H1 (cell line): ENCODE measurements around the gene SLFN5.

ENCODE experiments used
- EGR1 ChIP-seq: IDR thresholded peaks from 2 replicates; pipeline ENCODE4 v1.6.1; 2011; ENCODE audit warnings: low read depth, low read length, borderline replicate concordance
- EP300 ChIP-seq, 2 experiments: IDR thresholded peaks; 1 replicate in 1 of 2; 2 replicates in 1 of 2; pipeline ENCODE4 v1.6.1; 2011 to 2012; ENCODE audit warnings: low read depth in 2 of 2, low read length in 2 of 2, mild to moderate bottlenecking in 2 of 2, borderline replicate concordance in 1 of 2, inconsistent platforms in 1 of 2, moderate library complexity in 1 of 2
- JUN ChIP-seq: IDR thresholded peaks from 2 replicates; pipeline ENCODE4 v1.6.1; 2011; ENCODE audit warnings: low read depth, mild to moderate bottlenecking, improper control_type of control experiment, low read length
- JUND ChIP-seq: IDR thresholded peaks from 2 replicates; pipeline ENCODE4 v1.6.1; 2011; ENCODE audit warnings: mild to moderate bottlenecking, improper control_type of control experiment, low read length
- RNF2 ChIP-seq: fragments of 200-900, 300-1000 bp; sonication (generic); IDR thresholded peaks from 2 replicates; pipeline ENCODE4 v1.7.1; 2016; ENCODE audit warnings: borderline replicate concordance, low read depth, mild to moderate bottlenecking, antibody characterized with exemption, low read length; ENCODE audit not compliant: poor library complexity, severe bottlenecking; ENCODE audit errors: missing control alignments
- SP2 ChIP-seq: IDR thresholded peaks from 2 replicates; pipeline ENCODE4 v1.6.1; 2012; ENCODE audit warnings: mild to moderate bottlenecking, low read length, inconsistent platforms
- SRF ChIP-seq: IDR thresholded peaks from 2 replicates; pipeline ENCODE4 v1.6.1; 2011; ENCODE audit warnings: mild to moderate bottlenecking, low read depth, low read length, moderate library complexity
- USF2 ChIP-seq: IDR thresholded peaks from 2 replicates; pipeline ENCODE4 v1.6.1; 2011; ENCODE audit warnings: low read length, improper control_type of control experiment
- TF ChIP-seq, protein P1 (sequence below), 3 experiments: IDR thresholded peaks; 1 replicate in 2 of 3; 2 replicates in 1 of 3; pipeline versions ENCODE4 v1.5.1 to v1.6.1; 2011; ENCODE audit warnings: low read length in 3 of 3, mild to moderate bottlenecking in 3 of 3, inconsistent platforms in 2 of 3, low read depth in 1 of 3, moderate library complexity in 1 of 3; ENCODE audit not compliant: insufficient read depth in 1 of 3; ENCODE audit errors: control extremely low read depth in 1 of 3

GRCh38 chr17:35322749-35323148 lies 79.9 kb downstream of the SLFN5 start:
- TF ChIP-seq EP300 (IDR thresholded peaks at IDR 0.05; ENCODE audit: borderline replicate concordance in 1 of 2, low read depth in 2 of 2, low read length in 2 of 2) (no peak), SP2 (no peak), JUN (no peak), JUND (no peak), SRF (no peak), USF2 (no peak), RNF2 (no peak), EGR1 (no peak)
- TF ChIP-seq, protein P1, sequence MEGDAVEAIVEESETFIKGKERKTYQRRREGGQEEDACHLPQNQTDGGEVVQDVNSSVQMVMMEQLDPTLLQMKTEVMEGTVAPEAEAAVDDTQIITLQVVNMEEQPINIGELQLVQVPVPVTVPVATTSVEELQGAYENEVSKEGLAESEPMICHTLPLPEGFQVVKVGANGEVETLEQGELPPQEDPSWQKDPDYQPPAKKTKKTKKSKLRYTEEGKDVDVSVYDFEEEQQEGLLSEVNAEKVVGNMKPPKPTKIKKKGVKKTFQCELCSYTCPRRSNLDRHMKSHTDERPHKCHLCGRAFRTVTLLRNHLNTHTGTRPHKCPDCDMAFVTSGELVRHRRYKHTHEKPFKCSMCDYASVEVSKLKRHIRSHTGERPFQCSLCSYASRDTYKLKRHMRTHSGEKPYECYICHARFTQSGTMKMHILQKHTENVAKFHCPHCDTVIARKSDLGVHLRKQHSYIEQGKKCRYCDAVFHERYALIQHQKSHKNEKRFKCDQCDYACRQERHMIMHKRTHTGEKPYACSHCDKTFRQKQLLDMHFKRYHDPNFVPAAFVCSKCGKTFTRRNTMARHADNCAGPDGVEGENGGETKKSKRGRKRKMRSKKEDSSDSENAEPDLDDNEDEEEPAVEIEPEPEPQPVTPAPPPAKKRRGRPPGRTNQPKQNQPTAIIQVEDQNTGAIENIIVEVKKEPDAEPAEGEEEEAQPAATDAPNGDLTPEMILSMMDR (IDR thresholded peaks at IDR 0.05; ENCODE audit: control extremely low read depth in 1 of 3, insufficient read depth in 1 of 3, low read depth in 1 of 3, low read length in 3 of 3) = no peak
